Measurements from ENCODE around the gene LSM8.
"Not testable (repeated sequence)": the region's sequence is repeated elsewhere in the genome, so short reads cannot be mapped to it uniquely, and the experiment has no call there.

Gene LSM8

GRCh38 chr7:118183786-118184564 lies at the start of gene LSM8:
Gene LSM8, plus strand, starts transcription at chr7:118184164. Its CDS starts 60 bp downstream, at chr7:118184224.
- peak within 1 kb of the TSS; percentile 82 for H3K4me3 ChIP-seq (ENCODE audit: low read depth, low read length)

- H3K4me3 ChIP-seq (ENCODE audit: low read depth, low read length), result not testable (repeated sequence)
Observed at GRCh38 chr7:118134420-118134819, 49.5 kb upstream of the LSM8 start.

GRCh38 chr7:118140468-118140867 lies 43.5 kb upstream of the LSM8 start:
- no peak overlapping the region for H3K4me3 ChIP-seq (ENCODE audit: low read depth, low read length)

GRCh38 chr7:118142012-118142411 lies 42.0 kb upstream of the LSM8 start:
- no peak overlapping the region for H3K4me3 ChIP-seq (ENCODE audit: low read depth, low read length)

GRCh38 chr7:118148930-118149329 lies 35.0 kb upstream of the LSM8 start:
- H3K4me3 ChIP-seq (ENCODE audit: low read depth, low read length), result no peak overlapping the region

- H3K4me3 ChIP-seq (ENCODE audit: low read depth, low read length), result no peak overlapping the region
Observed at GRCh38 chr7:118149394-118149793, 34.6 kb upstream of the LSM8 start.

GRCh38 chr7:118151671-118152070 lies 32.3 kb upstream of the LSM8 start:
- no peak overlapping the region for H3K4me3 ChIP-seq (ENCODE audit: low read depth, low read length)

GRCh38 chr7:118152149-118152548 lies 31.8 kb upstream of the LSM8 start:
- no peak overlapping the region for H3K4me3 ChIP-seq (ENCODE audit: low read depth, low read length)

- no peak overlapping the region for H3K4me3 ChIP-seq (ENCODE audit: low read depth, low read length)
Observed at GRCh38 chr7:118152654-118153053, 31.3 kb upstream of the LSM8 start.

- no peak overlapping the region for H3K4me3 ChIP-seq (ENCODE audit: low read depth, low read length)
Observed at GRCh38 chr7:118153551-118154177, 30.3 kb upstream of the LSM8 start.

GRCh38 chr7:118158766-118159165 lies 25.2 kb upstream of the LSM8 start:
- H3K4me3 ChIP-seq (ENCODE audit: low read depth, low read length), result no peak overlapping the region

- H3K4me3 ChIP-seq (ENCODE audit: low read depth, low read length), result no peak overlapping the region
Observed at GRCh38 chr7:118169146-118169545, 14.8 kb upstream of the LSM8 start.

- no peak overlapping the region for H3K4me3 ChIP-seq (ENCODE audit: low read depth, low read length)
Observed at GRCh38 chr7:118175740-118176139, 8.2 kb upstream of the LSM8 start.

GRCh38 chr7:118179191-118179590 lies 4.8 kb upstream of the LSM8 start:
- H3K4me3 ChIP-seq (ENCODE audit: low read depth, low read length), result no peak overlapping the region

GRCh38 chr7:118182593-118183427 lies 1.2 kb upstream of the LSM8 start:
- peak overlapping the region; percentile 82 for H3K4me3 ChIP-seq (ENCODE audit: low read depth, low read length)

GRCh38 chr7:118183428-118183785 lies 557 bp upstream of the LSM8 start:
- H3K4me3 ChIP-seq (ENCODE audit: low read depth, low read length), result peak overlapping the region; percentile 82

- peak overlapping the region; percentile 82 for H3K4me3 ChIP-seq (ENCODE audit: low read depth, low read length)
Observed at GRCh38 chr7:118184565-118184940, 589 bp downstream of the LSM8 start.

GRCh38 chr7:118185163-118185860 lies 1.3 kb downstream of the LSM8 start:
- H3K4me3 ChIP-seq (ENCODE audit: low read depth, low read length), result no peak overlapping the region

- H3K4me3 ChIP-seq (ENCODE audit: low read depth, low read length), result no peak overlapping the region
Observed at GRCh38 chr7:118186501-118186900, 2.5 kb downstream of the LSM8 start.

- no peak overlapping the region for H3K4me3 ChIP-seq (ENCODE audit: low read depth, low read length)
Observed at GRCh38 chr7:118194571-118194970, 10.6 kb downstream of the LSM8 start.

GRCh38 chr7:118195837-118196474 lies 12.0 kb downstream of the LSM8 start:
- no peak overlapping the region for H3K4me3 ChIP-seq (ENCODE audit: low read depth, low read length)

All from iPS-11a (cell line).